IPS DF 6.9 (cell line): ENCODE results near the gene PTGES3L.
"Not testable (repeated sequence)": the region's sequence is repeated elsewhere in the genome, so short reads cannot be mapped to it uniquely, and the experiment has no call there.

ENCODE experiments used
- DNase-seq: peaks from one replicate; pipeline ENCODE4 v3.0.0-alpha.2; 2013; ENCODE audit warnings: low read depth, low spot score
- H3K27ac ChIP-seq: one replicate; pipeline ENCODE4 v1.5.1; 2013; ENCODE audit warnings: low read length, control low read depth
- H3K27me3 ChIP-seq: 2 replicates; pipeline ENCODE4 v1.6.1; 2013; ENCODE audit warnings: mild to moderate bottlenecking, low read length; ENCODE audit not compliant: control insufficient read depth, insufficient read depth
- H3K36me3 ChIP-seq: 2 replicates; pipeline ENCODE4 v1.6.1; 2013; ENCODE audit warnings: low read length; ENCODE audit not compliant: control insufficient read depth, insufficient read depth
- H3K4me1 ChIP-seq: 2 replicates; pipeline ENCODE4 v1.6.1; 2013; ENCODE audit warnings: low read length; ENCODE audit not compliant: control insufficient read depth, insufficient read depth
- H3K4me3 ChIP-seq: 2 replicates; pipeline ENCODE4 v1.5.1; 2013; ENCODE audit warnings: mild to moderate bottlenecking, low read length
- H3K9me3 ChIP-seq: 2 replicates; pipeline ENCODE4 v1.6.1; 2013; ENCODE audit warnings: low read length, inconsistent platforms; ENCODE audit not compliant: control insufficient read depth, insufficient read depth
- WGBS: extraction: QIAGEN DNeasy Blood & Tissue Kit; methylation state at CpG from one replicate; pipeline ENCODE4 v1.1.7; 2013; ENCODE audit warnings: mixed read lengths, missing lambda C conversion rate; ENCODE audit not compliant: insufficient read length, insufficient coverage; 5-methylcytosine and 5-hydroxymethylcytosine counted together

Gene PTGES3L

GRCh38 chr17:42975701-42976100 lies 4.2 kb downstream of the PTGES3L start:
- not testable (repeated sequence) for H3K4me1 ChIP-seq, H3K4me3 ChIP-seq, DNase-seq, H3K27me3 ChIP-seq, H3K27ac ChIP-seq, H3K36me3 ChIP-seq, H3K9me3 ChIP-seq
- no CpG with 5 or more reads among the region's 16 CpGs for WGBS

DNA sequence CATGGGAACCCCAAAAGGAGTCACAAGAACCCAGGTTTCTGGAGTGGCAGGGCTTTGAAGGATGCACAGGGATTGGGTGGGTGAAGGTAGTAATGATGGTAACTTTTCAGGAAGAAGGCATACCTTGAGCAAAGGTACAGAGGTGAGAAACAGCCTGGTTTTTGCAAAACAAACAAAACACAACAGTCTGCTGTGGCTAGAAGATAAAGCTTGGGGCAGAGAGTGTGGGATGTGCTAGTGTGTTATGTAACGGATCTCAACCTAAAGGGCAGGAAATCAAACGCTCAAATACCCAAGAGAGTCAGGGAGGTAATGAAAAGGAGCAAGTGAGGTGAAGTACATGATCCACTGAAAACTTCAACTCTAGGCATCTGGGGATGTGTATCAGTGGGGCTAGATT lies 4.6 kb downstream of the PTGES3L start:
- no CpG with 5 or more reads among the region's 2 CpGs for WGBS
- H3K27ac ChIP-seq, result no peak overlapping the region
- H3K4me1 ChIP-seq, result peaks cover 3% of the 10 kb centered on the region; the same call in 1 of the 2 replicates

DNA sequence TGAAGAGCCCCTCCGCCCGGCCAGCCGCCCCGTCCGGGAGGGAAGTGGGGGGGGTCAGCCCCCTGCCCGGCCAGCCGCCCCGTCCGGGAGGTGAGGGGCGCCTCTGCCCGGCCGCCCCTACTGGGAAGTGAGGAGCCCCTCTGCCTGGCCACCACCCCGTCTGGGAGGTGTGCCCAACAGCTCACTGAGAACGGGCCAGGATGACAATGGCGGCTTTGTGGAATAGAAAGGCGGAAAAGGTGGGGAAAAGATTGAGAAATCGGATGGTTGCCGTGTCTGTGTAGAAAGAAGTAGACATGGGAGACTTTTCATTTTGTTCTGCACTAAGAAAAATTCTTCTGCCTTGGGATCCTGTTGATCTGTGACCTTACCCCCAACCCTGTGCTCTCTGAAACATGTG lies 6.6 kb downstream of the PTGES3L start:
- WGBS, result no CpG with 5 or more reads among the region's 18 CpGs
- not testable (repeated sequence) for H3K4me1 ChIP-seq, DNase-seq, H3K36me3 ChIP-seq, H3K27me3 ChIP-seq, H3K27ac ChIP-seq, H3K4me3 ChIP-seq, H3K9me3 ChIP-seq

More for the DNA sequence above, 4.6 kb downstream of the PTGES3L start:
- no peaks in the 10 kb centered on the region for H3K36me3 ChIP-seq
- no peaks in the 10 kb centered on the region for H3K9me3 ChIP-seq
- no peaks in the 10 kb centered on the region for H3K27me3 ChIP-seq
- H3K4me3 ChIP-seq, result no peak overlapping the region
- DNase-seq, result no peak

GRCh38 chr17:42971589-42971988 lies 8.3 kb downstream of the PTGES3L start:
- no peaks in the 10 kb centered on the region for H3K27me3 ChIP-seq
- no peak for DNase-seq
- no CpG with 5 or more reads among the region's 5 CpGs for WGBS
- no peaks in the 10 kb centered on the region for H3K4me1 ChIP-seq
- no peak overlapping the region for H3K27ac ChIP-seq
- no peaks in the 10 kb centered on the region for H3K9me3 ChIP-seq
- no peak overlapping the region for H3K4me3 ChIP-seq
- H3K36me3 ChIP-seq, result no peaks in the 10 kb centered on the region

GRCh38 chr17:42969001-42969581 lies 10.8 kb downstream of the PTGES3L start:
- H3K9me3 ChIP-seq, result no peaks in the 10 kb centered on the region
- no peak overlapping the region for H3K27ac ChIP-seq
- DNase-seq, result no peak
- no peaks in the 10 kb centered on the region for H3K27me3 ChIP-seq
- H3K36me3 ChIP-seq, result no peaks in the 10 kb centered on the region
- H3K4me3 ChIP-seq, result no peak overlapping the region
- no peaks in the 10 kb centered on the region for H3K4me1 ChIP-seq
- WGBS, result no CpG with 5 or more reads among the region's 5 CpGs

DNA sequence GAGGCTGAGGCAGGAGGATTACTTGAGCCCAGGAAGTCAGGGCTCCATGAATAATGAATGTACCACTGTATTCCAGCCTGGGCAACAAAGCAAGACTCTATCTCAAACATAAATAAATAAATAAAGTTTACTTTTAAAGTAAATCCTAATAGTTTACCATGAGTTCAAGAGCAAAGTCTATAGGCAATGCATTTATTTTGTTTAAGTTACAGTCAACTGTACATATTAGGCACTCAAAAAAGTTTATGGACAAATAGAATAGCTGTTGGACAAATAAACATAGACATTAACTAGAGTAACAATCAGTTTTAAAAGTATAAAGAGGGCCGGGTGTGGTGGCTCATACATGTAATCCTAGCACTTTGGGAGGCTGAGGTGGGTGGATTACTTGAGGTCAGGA lies 12.0 kb downstream of the PTGES3L start:
- DNase-seq, result no peak
- no peak overlapping the region for H3K4me3 ChIP-seq
- H3K9me3 ChIP-seq, result no peaks in the 10 kb centered on the region
- no CpG with 5 or more reads among the region's 1 CpG for WGBS
- H3K27me3 ChIP-seq, result no peaks in the 10 kb centered on the region
- H3K36me3 ChIP-seq, result no peaks in the 10 kb centered on the region
- no peak overlapping the region for H3K27ac ChIP-seq
- no peaks in the 10 kb centered on the region for H3K4me1 ChIP-seq

DNA sequence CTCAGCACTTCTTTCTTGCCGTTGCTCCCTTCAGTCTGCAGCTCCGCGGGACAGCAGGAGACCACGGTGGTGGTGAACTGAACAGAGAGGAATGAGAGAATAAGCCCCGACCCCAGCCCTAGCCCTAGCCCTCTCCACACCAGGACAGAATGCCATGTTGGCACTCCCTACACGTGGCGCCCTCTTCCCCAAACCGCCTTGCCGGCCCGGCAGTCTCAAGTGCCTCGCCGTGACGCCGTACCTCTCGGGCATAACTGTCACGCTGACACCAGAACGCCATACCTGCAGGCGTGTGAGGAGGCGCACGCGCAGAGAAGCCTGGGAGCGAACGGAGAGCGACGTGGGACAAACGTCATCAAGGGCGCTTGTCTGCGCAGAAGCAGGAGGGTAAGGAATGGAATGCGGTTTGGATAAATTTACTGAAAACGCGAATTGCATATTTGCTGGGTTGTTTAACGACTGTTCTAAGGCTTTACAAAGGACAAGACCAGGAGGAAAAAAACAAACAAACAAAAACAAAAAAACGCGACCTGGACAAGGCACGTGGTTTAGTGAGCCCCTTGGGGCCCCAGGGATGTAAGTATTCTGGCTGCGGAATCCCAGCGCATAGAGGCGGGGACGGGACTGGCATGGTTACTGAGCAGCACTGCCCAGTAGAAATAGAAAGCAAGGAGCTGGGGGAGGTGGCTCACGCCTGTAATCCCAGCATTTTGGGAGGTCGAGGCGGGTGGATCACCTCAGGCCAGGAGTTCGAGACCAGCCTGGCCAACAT lies 15.5 kb downstream of the PTGES3L start, which contains the start of gene AARSD1:
TSS of gene AARSD1 (minus strand) at position 294 of the 772 bp plus-strand sequence. CDS start at position 280, 14 bp downstream.
- no peaks in the 10 kb centered on the region for H3K9me3 ChIP-seq
- DNase-seq, result peak; percentile 85

GRCh38 chr17:42953669-42954068 lies 26.2 kb downstream of the PTGES3L start:
- no CpG with 5 or more reads among the region's 1 CpG for WGBS
- Histone ChIP-seq H3K4me3 (no peak overlapping the region), H3K27me3 (no peaks in the 10 kb centered on the region), H3K4me1 (no peaks in the 10 kb centered on the region), H3K9me3 (no peaks in the 10 kb centered on the region), H3K36me3 (peaks cover 20% of the 10 kb centered on the region), H3K27ac (no peak overlapping the region)
- DNase-seq, result no peak

More for the DNA sequence above, 15.5 kb downstream of the PTGES3L start, which contains the start of gene AARSD1:
- WGBS, result no CpG with 5 or more reads among the region's 43 CpGs
- H3K36me3 ChIP-seq, result peaks cover 7% of the 10 kb centered on the region; the same call in 1 of the 2 replicates
- H3K27me3 ChIP-seq, result no peaks in the 10 kb centered on the region
- H3K4me1 ChIP-seq, result no peaks in the 10 kb centered on the region
- H3K4me3 ChIP-seq, result peak within 1 kb of the TSS; percentile 54
- no peak within 1 kb of the TSS for H3K27ac ChIP-seq

DNA sequence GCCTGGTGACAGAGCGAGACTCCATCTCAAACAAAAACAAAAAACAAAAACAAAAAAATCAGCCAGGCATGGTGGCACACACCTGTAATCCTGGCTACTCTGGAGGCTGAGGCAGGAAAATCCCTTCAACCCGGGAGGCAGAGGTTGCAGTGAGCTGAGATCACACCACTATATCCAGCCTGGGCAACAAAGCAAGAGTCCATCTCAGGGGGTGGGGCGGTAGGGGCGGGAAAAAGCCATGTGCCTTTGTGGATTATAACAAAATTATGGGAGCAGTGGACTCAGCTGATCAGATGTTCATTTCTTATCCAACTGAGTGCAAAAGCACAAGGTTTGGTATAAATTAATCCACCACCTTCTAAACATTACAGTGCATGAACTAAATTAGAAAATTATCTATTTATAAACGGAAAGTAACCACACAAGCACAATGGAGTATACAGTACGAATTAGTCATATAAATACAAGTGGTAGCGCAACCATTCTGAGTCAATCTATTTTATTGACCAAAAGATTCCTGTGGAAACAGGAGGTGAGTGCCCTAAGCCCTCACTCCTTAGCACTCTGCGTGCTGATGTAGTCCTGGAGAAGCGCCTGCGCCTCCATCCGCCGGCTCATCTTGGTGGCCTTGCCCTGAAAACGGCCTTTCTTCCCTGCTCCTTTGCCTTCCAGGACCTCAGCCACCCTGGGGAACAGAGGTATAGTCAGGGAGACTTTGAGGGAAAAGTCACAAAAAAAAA lies 29.7 kb downstream of the PTGES3L start:
- Histone ChIP-seq H3K4me3 (no peak overlapping the region), H3K27ac (no peak overlapping the region), H3K4me1 (no peaks in the 10 kb centered on the region), H3K9me3 (no peaks in the 10 kb centered on the region), H3K27me3 (no peaks in the 10 kb centered on the region), H3K36me3 (peaks cover 12% of the 10 kb centered on the region)
- DNase-seq, result no peak
- no CpG with 5 or more reads among the region's 13 CpGs for WGBS

DNA sequence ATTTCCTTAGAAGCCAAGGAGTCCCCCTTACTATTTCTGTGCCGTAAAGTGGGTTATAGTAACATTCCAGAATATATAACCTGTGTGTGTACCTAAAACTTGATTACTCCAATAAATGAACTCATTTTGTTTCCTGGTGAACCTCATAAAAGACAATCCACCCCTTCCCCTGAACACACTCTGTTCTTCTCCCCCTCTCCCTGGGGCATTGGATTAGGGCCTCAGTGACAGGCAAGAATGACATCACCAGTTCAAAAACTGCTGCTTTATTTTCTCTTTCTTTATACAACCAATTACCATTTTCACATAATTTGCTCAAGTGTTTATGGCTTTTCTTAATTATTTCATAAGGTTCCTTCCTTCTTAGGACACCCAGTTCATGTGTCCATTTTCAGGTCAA lies 33.1 kb downstream of the PTGES3L start:
- no CpG with 5 or more reads among the region's 1 CpG for WGBS
- H3K27ac ChIP-seq, result no peak overlapping the region
- H3K27me3 ChIP-seq, result no peaks in the 10 kb centered on the region
- DNase-seq, result no peak
- H3K36me3 ChIP-seq, result peaks cover 8% of the 10 kb centered on the region
- no peaks in the 10 kb centered on the region for H3K9me3 ChIP-seq
- no peaks in the 10 kb centered on the region for H3K4me1 ChIP-seq
- H3K4me3 ChIP-seq, result no peak overlapping the region
